Nephron (organoid): ENCODE results near the gene CD48.

Experiments used
- H3K27ac Mint-ChIP-seq, 3 experiments: 2 replicates each; pipeline ENCODE4 v1.8.0; 2020; ENCODE audit warnings: mixed read lengths in 3 of 3, mild to moderate bottlenecking in 2 of 3, moderate library complexity in 1 of 3
- H3K27me3 Mint-ChIP-seq: 2 replicates; pipeline ENCODE4 v1.8.0; 2021; ENCODE audit warnings: low read depth, mild to moderate bottlenecking, moderate library complexity, mixed read lengths
- H3K36me3 Mint-ChIP-seq: 2 replicates; pipeline ENCODE4 v1.8.0; 2020; ENCODE audit warnings: low read depth, mixed read lengths
- H3K4me1 Mint-ChIP-seq: 2 replicates; pipeline ENCODE4 v1.8.0; 2020; ENCODE audit warnings: mixed read lengths
- H3K4me3 Mint-ChIP-seq, 3 experiments: 2 replicates each; pipeline ENCODE4 v1.8.0; 2020; ENCODE audit warnings: mild to moderate bottlenecking in 3 of 3, mixed read lengths in 3 of 3, moderate library complexity in 2 of 3
- H3K9me3 Mint-ChIP-seq: 2 replicates; pipeline ENCODE4 v1.8.0; 2020; ENCODE audit warnings: mixed read lengths
- CTCF ChIP-seq, 3 experiments: fragments of 200-600 bp; sonication (generic); IDR thresholded peaks; one replicate each; pipeline ENCODE4 v1.5.0; 2021; ENCODE audit warnings: antibody characterized with exemption in 3 of 3; ENCODE audit not compliant: unreplicated experiment in 3 of 3

Gene CD48

GRCh38 chr1:160669276-160669675 is 42.3 kb downstream of the CD48 start:
- Mint-ChIP-seq H3K9me3 (peaks cover 3% of the 10 kb centered on the region), H3K4me1 (no peaks in the 10 kb centered on the region), H3K27ac (no peak overlapping the region), H3K36me3 (no peaks in the 10 kb centered on the region), H3K27me3 (peaks cover 9% of the 10 kb centered on the region), H3K4me3 (no peak overlapping the region)
- TF ChIP-seq CTCF (IDR thresholded peaks at IDR 0.05; ENCODE audit: unreplicated experiment in 3 of 3), result no peak

DNA sequence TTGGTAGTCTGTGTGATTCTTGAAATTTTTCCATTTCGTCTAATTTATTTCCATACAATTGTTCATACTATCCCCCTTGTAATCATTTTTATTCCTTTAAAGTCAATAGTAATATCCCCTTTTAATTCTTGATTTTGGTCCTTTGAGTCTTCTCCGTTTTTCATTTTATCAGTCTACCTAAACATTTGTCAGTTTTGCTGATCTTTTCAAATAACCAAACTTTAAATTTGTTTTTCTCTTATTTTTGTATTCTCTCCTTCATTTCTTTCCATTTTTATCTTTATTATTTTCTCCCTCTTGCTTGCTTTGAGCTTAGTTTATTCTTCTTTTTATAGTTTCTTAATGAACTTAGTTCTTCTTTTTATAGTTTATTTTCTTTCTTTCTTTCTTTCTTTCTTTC is 43.7 kb downstream of the CD48 start:
- Mint-ChIP-seq H3K4me3 (no peak overlapping the region), H3K4me1 (no peaks in the 10 kb centered on the region), H3K36me3 (no peaks in the 10 kb centered on the region), H3K27me3 (peaks cover 9% of the 10 kb centered on the region), H3K9me3 (peaks cover 3% of the 10 kb centered on the region), H3K27ac (no peak overlapping the region)
- no peak for TF ChIP-seq CTCF (IDR thresholded peaks at IDR 0.05; ENCODE audit: unreplicated experiment in 3 of 3)

GRCh38 chr1:160666079-160666442 is 45.6 kb downstream of the CD48 start:
- TF ChIP-seq CTCF (IDR thresholded peaks at IDR 0.05; ENCODE audit: unreplicated experiment in 3 of 3), result no peak
- Mint-ChIP-seq H3K27ac (peak overlapping the region in 2 of 3 experiments; percentile 18 to 52), H3K27me3 (peaks cover 6% of the 10 kb centered on the region), H3K36me3 (no peaks in the 10 kb centered on the region), H3K4me1 (no peaks in the 10 kb centered on the region), H3K4me3 (no peak overlapping the region), H3K9me3 (peaks cover 3% of the 10 kb centered on the region)

GRCh38 chr1:160665330-160666078 is 46.1 kb downstream of the CD48 start:
- no peak for TF ChIP-seq CTCF (IDR thresholded peaks at IDR 0.05; ENCODE audit: unreplicated experiment in 3 of 3)
- H3K27ac Mint-ChIP-seq, result peak overlapping the region in 2 of 3 experiments; percentile 18 to 52

GRCh38 chr1:160664573-160665051 is 47.0 kb downstream of the CD48 start:
- Mint-ChIP-seq H3K4me1 (no peaks in the 10 kb centered on the region), H3K27ac (no peak overlapping the region), H3K36me3 (no peaks in the 10 kb centered on the region), H3K4me3 (no peak overlapping the region), H3K27me3 (no peaks in the 10 kb centered on the region), H3K9me3 (peaks cover 3% of the 10 kb centered on the region)
- TF ChIP-seq CTCF (IDR thresholded peaks at IDR 0.05; ENCODE audit: unreplicated experiment in 3 of 3), result no peak

More at GRCh38 chr1:160665330-160666078, 46.1 kb downstream of the CD48 start:
- Mint-ChIP-seq H3K9me3 (peaks cover 3% of the 10 kb centered on the region), H3K4me1 (no peaks in the 10 kb centered on the region), H3K4me3 (no peak overlapping the region), H3K27me3 (peaks cover under 1% of the 10 kb centered on the region), H3K36me3 (no peaks in the 10 kb centered on the region)

DNA sequence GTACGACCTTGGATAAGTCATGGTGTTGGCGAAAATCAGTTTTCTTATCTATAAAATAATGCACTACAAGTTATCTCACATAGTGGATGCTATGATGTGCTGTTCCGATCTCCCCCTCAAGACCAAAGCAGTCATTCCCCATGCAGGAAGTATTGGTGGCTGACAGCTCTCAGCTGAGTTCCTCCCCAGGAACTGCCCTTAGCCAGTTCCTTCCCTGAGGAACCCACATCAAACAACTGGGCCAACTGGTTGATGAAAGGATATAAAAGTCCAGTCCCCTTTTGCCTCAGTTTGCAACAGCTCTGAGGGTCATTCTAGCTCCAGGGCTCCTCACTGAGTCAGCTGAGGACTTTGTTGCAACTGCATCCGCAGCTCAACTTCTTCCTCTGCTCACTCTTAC is 48.7 kb downstream of the CD48 start:
- TF ChIP-seq CTCF (IDR thresholded peaks at IDR 0.05; ENCODE audit: unreplicated experiment in 3 of 3), result no peak
- Mint-ChIP-seq H3K36me3 (no peaks in the 10 kb centered on the region), H3K27ac (no peak overlapping the region), H3K27me3 (no peaks in the 10 kb centered on the region), H3K9me3 (peaks cover 3% of the 10 kb centered on the region), H3K4me1 (no peaks in the 10 kb centered on the region), H3K4me3 (no peak overlapping the region)
